Esophagus muscularis mucosa (tissue), 4 donors: Measurements from ENCODE around the gene METTL6. TPM values are rescaled to one million over a fixed set of nuclear protein-coding genes. Genes with fewer than 3 reads are reported as not detected.
"Not testable (repeated sequence)": the region's sequence is repeated elsewhere in the genome, so short reads cannot be mapped to it uniquely, and the experiment has no call there.

Experiments
- DNase-seq: peaks from one replicate; pipeline ENCODE4 v3.0.0-alpha.2; 2017; ENCODE audit errors: extremely low spot score
- H3K27ac ChIP-seq, 4 donors: fragments of 200-600 bp; sonication (generic); replicated peaks in 1 of 4; 1 replicate in 3 of 4; 2 replicates in 1 of 4; pipeline ENCODE4 v1.5.1; 2016 to 2019; ENCODE audit warnings: mild to moderate bottlenecking in 1 of 4
- H3K27me3 ChIP-seq, 4 donors: fragments of 200-600 bp; sonication (generic); one replicate each; pipeline versions ENCODE4 v1.5.1 to v1.6.0; 2016 to 2019
- H3K36me3 ChIP-seq, 4 donors: fragments of 200-600 bp; sonication (generic); one replicate each; pipeline ENCODE4 v1.5.1; 2016 to 2019
- H3K4me1 ChIP-seq, 4 donors: fragments of 200-600 bp; sonication (generic); one replicate each; pipeline ENCODE4 v1.5.1; 2016 to 2019
- H3K4me3 ChIP-seq, 4 donors: fragments of 200-600 bp; sonication (generic); 1 replicate in 2 of 4; 2 replicates in 2 of 4; pipeline ENCODE4 v1.5.1; 2016 to 2019; ENCODE audit warnings: mild to moderate bottlenecking in 4 of 4, moderate library complexity in 1 of 4
- H3K9me3 ChIP-seq, 4 donors: fragments of 200-600 bp; sonication (generic); 1 replicate in 3 of 4; 2 replicates in 1 of 4; pipeline ENCODE4 v1.5.1; 2016 to 2019
- EP300 ChIP-seq: sonication (generic); formaldehyde crosslinking; IDR thresholded peaks from one replicate; pipeline ENCODE4 v1.6.1; 2017; ENCODE audit warnings: antibody characterized with exemption
- POLR2A ChIP-seq: fragments of 450-650 bp; IDR thresholded peaks from one replicate; pipeline ENCODE4 v1.6.1; 2017; ENCODE audit warnings: antibody characterized with exemption, moderate library complexity, mild to moderate bottlenecking, low read depth
- POLR2AphosphoS5 ChIP-seq, 2 donors: sonication (generic); formaldehyde crosslinking; IDR thresholded peaks; one replicate each; pipeline ENCODE4 v1.6.1; 2017; ENCODE audit warnings: antibody characterized with exemption in 2 of 2
- WGBS: methylation state at CpG from one replicate; pipeline ENCODE4 v1.1.5; 2018; 5-methylcytosine and 5-hydroxymethylcytosine counted together
- intact Hi-C: fragments of 100-400 bp; cut with DNase I; formaldehyde crosslinking; loops from one replicate; pipeline ENCODE4 v1.15.1; 2023
- total RNA-seq, 4 donors: library from RNA; depleted of rRNA; stranded (reverse); fragments of >200 nt; gene quantifications; one replicate each; pipeline versions ENCODE4 v1.1.0 to v1.2.1, GENCODE V29; 2016
- TF ChIP-seq, protein P1 (sequence below), 3 experiments: fragments of 200-600 bp in 2 of 3; fragments of 450-650 bp in 1 of 3; sonication (generic) in 2 of 3; IDR thresholded peaks; one replicate each; pipeline ENCODE4 v1.5.1; 2017 to 2019; ENCODE audit warnings: antibody characterized with exemption in 3 of 3, mild to moderate bottlenecking in 2 of 3, moderate library complexity in 1 of 3

Gene METTL6
- total RNA-seq, 4 donors from 2014 or later = 10.9 to 18.7 (median 11.8) TPM

DNA sequence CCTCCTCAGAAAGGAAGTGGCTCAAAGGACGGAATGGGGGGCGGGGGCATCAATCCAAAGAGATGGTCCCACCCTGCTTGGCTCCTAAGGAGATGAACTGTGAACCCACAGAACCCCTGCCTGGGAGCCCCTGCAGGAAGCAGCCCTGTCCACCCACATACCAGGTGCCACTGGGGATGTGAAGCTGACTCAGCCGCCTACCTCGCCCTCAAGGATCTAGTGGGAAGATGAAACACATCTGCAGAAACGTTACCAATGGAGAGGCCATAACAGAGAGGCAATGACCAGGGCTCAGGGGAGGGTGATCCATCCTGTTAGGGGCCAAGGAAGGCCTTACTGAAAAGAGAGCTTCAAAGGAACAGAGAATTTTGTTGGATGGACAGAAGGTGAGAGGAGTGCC is 35.1 kb upstream of the METTL6 start:
- H3K9me3 ChIP-seq = no peaks in the 10 kb centered on the region
- H3K27ac ChIP-seq = no peak overlapping the region
- no peaks in the 10 kb centered on the region for H3K27me3 ChIP-seq
- DNase-seq = no peak
- intact Hi-C loops = no loop called here
- no peak overlapping the region for H3K4me3 ChIP-seq
- no peaks in the 10 kb centered on the region for H3K4me1 ChIP-seq
- TF ChIP-seq EP300 = no peak
- no peak for TF ChIP-seq POLR2AphosphoS5 (IDR thresholded peaks at IDR 0.05)
- TF ChIP-seq POLR2A = no peak
- TF ChIP-seq, protein P1, sequence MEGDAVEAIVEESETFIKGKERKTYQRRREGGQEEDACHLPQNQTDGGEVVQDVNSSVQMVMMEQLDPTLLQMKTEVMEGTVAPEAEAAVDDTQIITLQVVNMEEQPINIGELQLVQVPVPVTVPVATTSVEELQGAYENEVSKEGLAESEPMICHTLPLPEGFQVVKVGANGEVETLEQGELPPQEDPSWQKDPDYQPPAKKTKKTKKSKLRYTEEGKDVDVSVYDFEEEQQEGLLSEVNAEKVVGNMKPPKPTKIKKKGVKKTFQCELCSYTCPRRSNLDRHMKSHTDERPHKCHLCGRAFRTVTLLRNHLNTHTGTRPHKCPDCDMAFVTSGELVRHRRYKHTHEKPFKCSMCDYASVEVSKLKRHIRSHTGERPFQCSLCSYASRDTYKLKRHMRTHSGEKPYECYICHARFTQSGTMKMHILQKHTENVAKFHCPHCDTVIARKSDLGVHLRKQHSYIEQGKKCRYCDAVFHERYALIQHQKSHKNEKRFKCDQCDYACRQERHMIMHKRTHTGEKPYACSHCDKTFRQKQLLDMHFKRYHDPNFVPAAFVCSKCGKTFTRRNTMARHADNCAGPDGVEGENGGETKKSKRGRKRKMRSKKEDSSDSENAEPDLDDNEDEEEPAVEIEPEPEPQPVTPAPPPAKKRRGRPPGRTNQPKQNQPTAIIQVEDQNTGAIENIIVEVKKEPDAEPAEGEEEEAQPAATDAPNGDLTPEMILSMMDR (IDR thresholded peaks at IDR 0.05) = no peak
- H3K36me3 ChIP-seq = peaks cover 0 to 12% (median 6%) of the 10 kb centered on the region in 4 donors
- 85% methylated on average over 5 of the region's 5 CpGs for WGBS

DNA sequence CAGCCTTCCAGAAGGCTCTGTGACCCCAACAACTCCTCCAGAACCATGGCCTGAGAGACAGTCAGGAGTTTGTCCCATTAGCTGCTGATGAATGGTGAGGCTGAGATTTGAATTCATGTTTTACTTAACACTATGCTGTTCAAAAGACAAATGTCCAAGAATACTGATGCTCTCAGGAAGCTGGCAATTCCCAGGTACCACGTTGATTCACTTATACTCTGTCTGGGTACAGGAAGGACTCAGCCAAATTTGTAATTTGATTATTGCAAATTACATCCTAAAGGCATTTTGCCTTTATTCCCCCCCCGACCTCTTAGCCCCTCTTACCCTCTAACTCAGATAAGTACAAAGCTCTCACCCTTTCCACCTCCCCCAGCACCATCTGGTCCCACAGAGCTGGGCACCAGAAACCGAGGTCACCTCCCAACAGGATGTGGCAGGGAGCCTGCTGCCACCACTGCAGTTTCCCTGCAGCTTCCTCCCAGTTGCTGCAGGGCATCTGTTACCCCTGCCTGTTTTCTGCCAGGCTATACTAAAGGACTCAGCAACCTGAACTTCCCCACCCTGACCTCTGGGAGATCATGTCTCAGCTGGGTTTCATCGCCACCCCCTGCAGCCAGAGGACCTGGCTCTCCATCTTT is 33.7 kb upstream of the METTL6 start:
- Histone ChIP-seq H3K9me3 (no peaks in the 10 kb centered on the region), H3K27me3 (no peaks in the 10 kb centered on the region), H3K27ac (no peak overlapping the region), H3K4me1 (no peaks in the 10 kb centered on the region), H3K36me3 (peaks cover 0 to 16% (median 6%) of the 10 kb centered on the region in 4 donors), H3K4me3 (no peak overlapping the region)
- TF ChIP-seq POLR2A (no peak), POLR2AphosphoS5 (IDR thresholded peaks at IDR 0.05) (no peak), EP300 (no peak)
- TF ChIP-seq, protein P1 (IDR thresholded peaks at IDR 0.05) = no peak
- 51% methylated on average over 4 of the region's 4 CpGs for WGBS
- intact Hi-C loops = no loop called here
- no peak for DNase-seq

DNA sequence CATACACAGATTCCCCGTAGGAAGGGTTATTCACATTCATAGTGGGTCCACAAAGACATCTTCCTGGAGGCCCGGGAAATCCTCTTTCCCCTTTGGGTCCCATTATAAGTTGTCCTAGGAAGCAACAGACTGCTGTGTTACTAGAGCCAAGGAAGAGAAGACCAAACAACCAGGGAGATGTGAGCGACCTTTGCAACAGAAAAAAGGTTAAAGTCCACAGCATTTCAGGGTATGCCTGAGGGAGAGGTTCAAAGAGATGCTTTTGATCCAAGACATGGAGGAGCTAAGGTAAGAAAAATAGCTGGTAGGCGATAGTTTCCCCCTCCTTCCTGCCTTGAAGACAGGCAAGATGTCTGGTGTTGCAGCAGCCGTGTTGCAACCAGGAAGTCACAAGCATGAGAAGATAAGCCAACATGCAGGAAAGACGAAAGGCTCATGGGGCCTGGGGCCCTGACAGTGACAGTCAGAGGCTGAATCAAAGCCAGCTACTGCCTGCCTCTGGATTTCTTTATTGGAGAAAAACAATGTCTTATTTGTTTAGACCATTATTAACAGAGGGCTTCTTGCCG is 31.0 kb upstream of the METTL6 start:
- TF ChIP-seq EP300 (no peak), POLR2A (no peak), POLR2AphosphoS5 (IDR thresholded peaks at IDR 0.05) (no peak)
- TF ChIP-seq, protein P1 (IDR thresholded peaks at IDR 0.05) = no peak
- 85% methylated on average over 7 of the region's 7 CpGs for WGBS
- intact Hi-C loops = no loop called here
- H3K27me3 ChIP-seq = no peaks in the 10 kb centered on the region
- peaks cover 0 to 28% (median 5%) of the 10 kb centered on the region in 4 donors for H3K36me3 ChIP-seq
- H3K9me3 ChIP-seq = no peaks in the 10 kb centered on the region
- no peak overlapping the region for H3K4me3 ChIP-seq
- no peak for DNase-seq
- no peaks in the 10 kb centered on the region for H3K4me1 ChIP-seq
- H3K27ac ChIP-seq = no peak overlapping the region

DNA sequence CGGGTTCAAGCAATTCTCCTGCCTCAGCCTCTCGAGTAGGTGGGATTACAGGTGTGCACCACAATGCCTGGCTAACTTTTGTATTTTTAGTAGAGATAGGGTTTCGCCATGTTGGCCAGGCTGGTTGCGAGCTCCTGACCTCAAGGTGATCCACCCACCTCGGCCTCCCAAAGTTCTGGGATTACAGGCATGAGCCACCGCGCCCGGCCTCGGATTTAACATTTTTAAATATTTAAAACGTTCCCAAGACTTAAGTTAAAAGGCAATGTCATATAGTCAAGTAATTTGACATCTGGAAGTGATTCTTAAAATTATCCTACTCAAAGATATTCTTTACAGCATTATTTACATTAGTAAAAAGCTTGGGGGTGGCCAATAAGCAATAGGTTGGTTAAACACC is 29.6 kb upstream of the METTL6 start:
- H3K36me3 ChIP-seq = peaks cover 0 to 35% (median 5%) of the 10 kb centered on the region in 4 donors
- H3K4me1 ChIP-seq, H3K9me3 ChIP-seq, intact Hi-C loops, H3K27me3 ChIP-seq, H3K4me3 ChIP-seq, DNase-seq, H3K27ac ChIP-seq: not testable (repeated sequence)
- 93% methylated on average over 10 of the region's 10 CpGs for WGBS

DNA sequence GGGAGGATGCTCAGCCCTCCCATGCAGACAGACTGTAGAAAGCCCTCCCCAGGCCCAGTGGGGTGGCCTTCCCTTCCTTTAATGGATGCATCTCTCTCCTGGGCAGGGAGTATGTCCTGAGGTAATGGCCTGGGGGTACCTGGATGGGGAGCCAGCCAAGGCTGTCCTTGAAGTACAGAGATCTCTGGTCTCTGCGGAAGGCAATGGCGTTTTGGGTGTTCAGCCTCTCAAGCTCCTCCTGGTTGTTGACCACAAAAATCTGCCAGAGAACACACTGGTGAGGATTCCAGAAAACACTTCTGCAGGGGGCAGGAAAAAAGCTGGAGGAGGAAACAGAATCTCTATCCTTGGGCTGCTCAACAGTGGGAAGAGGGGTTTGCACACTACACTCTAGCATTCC is 29.0 kb upstream of the METTL6 start:
- Histone ChIP-seq H3K36me3 (peaks cover 0 to 40% (median 5%) of the 10 kb centered on the region in 4 donors), H3K27ac (no peak overlapping the region), H3K9me3 (no peaks in the 10 kb centered on the region), H3K4me1 (no peaks in the 10 kb centered on the region), H3K27me3 (no peaks in the 10 kb centered on the region), H3K4me3 (no peak overlapping the region)
- WGBS = 100% methylated on average over 2 of the region's 2 CpGs
- intact Hi-C loops = no loop called here
- no peak for DNase-seq
- TF ChIP-seq POLR2AphosphoS5 (IDR thresholded peaks at IDR 0.05) = no peak
- no peak for TF ChIP-seq EP300
- TF ChIP-seq, protein P1 (IDR thresholded peaks at IDR 0.05) = no peak
- TF ChIP-seq POLR2A = no peak
